GM21723 (cell line): Measurements from ENCODE around the gene S100A13.
"Not testable (repeated sequence)": the region's sequence is repeated elsewhere in the genome, so short reads cannot be mapped to it uniquely, and the experiment has no call there.

Experiments used
- ATAC-seq: cut with Tn5 transposase; IDR thresholded peaks from one replicate; pipeline ENCODE4 v1.9.1; 2021; ENCODE audit warnings: mild to moderate bottlenecking, moderate library complexity; ENCODE audit not compliant: unreplicated experiment

Gene S100A13

DNA sequence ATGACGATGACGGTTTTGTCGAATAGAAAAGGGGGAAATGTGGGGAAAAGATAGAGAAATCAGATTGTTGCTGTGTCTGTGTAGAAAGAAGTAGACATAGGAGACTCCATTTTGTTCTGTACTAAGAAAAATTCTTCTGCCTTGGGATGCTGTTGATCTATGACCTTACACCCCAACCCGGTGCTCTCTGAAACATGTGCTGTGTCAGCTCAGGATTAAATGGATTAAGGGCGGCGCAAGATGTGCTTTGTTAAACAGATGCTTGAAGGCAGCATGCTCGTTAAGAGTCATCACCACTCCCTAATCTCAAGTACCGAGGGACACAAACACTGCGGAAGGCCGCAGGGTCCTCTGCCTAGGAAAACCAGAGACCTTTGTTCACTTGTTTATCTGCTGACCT, 51.8 kb downstream of the S100A13 start:
- ATAC-seq = not testable (repeated sequence)

- not testable (repeated sequence) for ATAC-seq
Observed at GRCh38 chr1:153575081-153575491, 52.2 kb downstream of the S100A13 start.

DNA sequence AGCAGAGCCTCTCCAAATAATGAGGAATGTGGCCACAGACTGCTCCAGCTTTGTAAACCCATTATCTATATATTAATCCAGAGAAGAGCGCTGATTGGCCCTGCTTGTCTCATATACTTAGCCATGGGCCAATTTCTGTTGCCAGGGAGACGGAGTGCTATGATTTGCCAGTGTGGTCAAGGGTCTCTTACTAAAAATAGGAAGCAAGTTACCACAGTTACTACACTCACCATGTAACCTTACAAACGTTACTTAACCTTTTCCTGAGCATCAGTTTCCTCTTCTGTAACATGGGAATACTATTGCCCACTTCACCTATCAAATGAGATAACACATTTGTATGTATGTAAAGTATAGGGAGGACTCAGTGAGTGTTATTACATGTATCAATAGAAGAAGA, 54.0 kb downstream of the S100A13 start:
- ATAC-seq = no peak

DNA sequence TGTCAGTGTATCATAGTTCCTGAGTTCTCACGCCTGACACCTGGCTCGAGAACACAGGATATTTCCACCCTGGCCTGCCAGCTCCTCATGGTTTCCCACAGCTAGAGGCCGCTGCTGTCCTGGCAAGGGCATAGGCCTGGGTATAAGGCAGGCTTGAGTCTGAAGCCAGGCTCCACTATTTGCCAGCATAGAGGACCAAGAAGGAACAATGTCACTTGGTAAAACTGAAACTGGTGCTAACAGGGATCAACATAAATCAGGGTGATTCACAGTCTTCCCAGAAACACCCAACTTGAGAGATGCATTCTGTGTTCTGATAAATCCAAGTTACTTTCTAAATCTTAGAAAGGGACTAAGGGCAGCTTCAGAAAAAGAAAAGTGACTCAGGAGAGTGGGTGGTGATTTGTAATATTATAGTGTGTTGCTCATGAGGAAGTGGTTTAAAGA, 54.7 kb downstream of the S100A13 start:
- peak; percentile 78 for ATAC-seq

GRCh38 chr1:153571706-153572105, 55.6 kb downstream of the S100A13 start:
- no peak for ATAC-seq

GRCh38 chr1:153570874-153571273, 56.4 kb downstream of the S100A13 start:
- no peak for ATAC-seq

- ATAC-seq = no peak
Observed at GRCh38 chr1:153569465-153569864, 57.8 kb downstream of the S100A13 start.
